IPS DF 4.7 (cell line): ENCODE results near the gene GABRA4.

Experiments
- DNase-seq: peaks from one replicate; pipeline ENCODE4 v3.0.0-alpha.2; 2013; ENCODE audit warnings: low spot score; ENCODE audit errors: extremely low read depth

The GABRA4 gene

GRCh38 chr4:46979726-46980125 is 13.7 kb downstream of the GABRA4 start:
- DNase-seq = no peak

GRCh38 chr4:46979283-46979682 is 14.1 kb downstream of the GABRA4 start:
- no peak for DNase-seq

- DNase-seq = no peak
These were observed 16.1 kb downstream of the GABRA4 start for GRCh38 chr4:46977245-46977644.

GRCh38 chr4:46975812-46976553 is 17.4 kb downstream of the GABRA4 start:
- DNase-seq = no peak

- no peak for DNase-seq
These were observed 18.4 kb downstream of the GABRA4 start for GRCh38 chr4:46974891-46975543.

- DNase-seq = no peak
These were observed 24.5 kb downstream of the GABRA4 start for GRCh38 chr4:46968847-46969246.

- no peak for DNase-seq
These were observed 25.8 kb downstream of the GABRA4 start for GRCh38 chr4:46967631-46968030.

GRCh38 chr4:46958742-46959488 is 34.5 kb downstream of the GABRA4 start:
- no peak for DNase-seq

- no peak for DNase-seq
These were observed 36.9 kb downstream of the GABRA4 start for GRCh38 chr4:46956451-46956850.

- DNase-seq = no peak
These were observed 37.8 kb downstream of the GABRA4 start for GRCh38 chr4:46955601-46956000.

GRCh38 chr4:46954643-46955042 is 38.7 kb downstream of the GABRA4 start:
- no peak for DNase-seq

GRCh38 chr4:46953564-46953963 is 39.8 kb downstream of the GABRA4 start:
- DNase-seq = no peak

GRCh38 chr4:46952451-46952850 is 40.9 kb downstream of the GABRA4 start:
- no peak for DNase-seq

GRCh38 chr4:46950826-46951225 is 42.6 kb downstream of the GABRA4 start:
- DNase-seq = no peak

- no peak for DNase-seq
These were observed 43.6 kb downstream of the GABRA4 start for GRCh38 chr4:46949822-46950221.

- no peak for DNase-seq
These were observed 45.8 kb downstream of the GABRA4 start for GRCh38 chr4:46947541-46947940.

GRCh38 chr4:46946919-46947536 is 46.4 kb downstream of the GABRA4 start:
- DNase-seq = no peak

- DNase-seq = no peak
These were observed 48.3 kb downstream of the GABRA4 start for GRCh38 chr4:46945062-46945461.

GRCh38 chr4:46944345-46944744 is 49.0 kb downstream of the GABRA4 start:
- DNase-seq = no peak

- DNase-seq = peak; percentile 3
These were observed 55.9 kb downstream of the GABRA4 start for GRCh38 chr4:46937493-46937892.

- no peak for DNase-seq
These were observed 58.7 kb downstream of the GABRA4 start for GRCh38 chr4:46934726-46935125.

- DNase-seq = no peak
These were observed 59.7 kb downstream of the GABRA4 start for GRCh38 chr4:46933686-46934085.
